GM12878 (cell line): ENCODE results near the gene STRBP. TPM values are rescaled to one million over a fixed set of nuclear protein-coding genes. Genes with fewer than 3 reads are reported as not detected.
A peak's percentile ranks its signal among the peaks of the same experiment; 100 is the strongest.

Source experiments
- ATAC-seq: fragments of 200-7000 bp; cut with Tn5 transposase; 3 replicates; pipeline ENCODE4 v1.9.1; 2020; ENCODE audit warnings: mild to moderate bottlenecking, moderate library complexity
- BruUV-seq: library from RNA; stranded (reverse); fragments of 400-500 nt; replicated peaks from 2 replicates; lab custom pipeline; 2021; lab: Mats Ljungman, UMichigan
- CTCF ChIA-PET: fragments of 300-600 bp; sonication (Branson Sonifier 250); formaldehyde crosslinking; extraction: SDS; loops from one replicate; lab custom pipeline; 2021; ENCODE audit warnings: inconsistent platforms; lab: Yijun Ruan, JAX
- POLR2A ChIA-PET: fragments of 350-600 bp; formaldehyde crosslinking; extraction: SDS; loops from one replicate; lab custom pipeline; 2021; ENCODE audit warnings: inconsistent platforms; lab: Charles Lee
- RAD21 ChIA-PET: fragments of 300-600 bp; sonication (Branson Sonifier 250); formaldehyde crosslinking; loops from one replicate; lab custom pipeline; 2023; ENCODE audit warnings: antibody characterized with exemption; ENCODE audit not compliant: unreplicated experiment; lab: Charles Lee
- SMC1A ChIA-PET: fragments of 300-600 bp; sonication (Branson Sonifier 250); formaldehyde crosslinking; loops from one replicate; lab custom pipeline; 2023; ENCODE audit not compliant: unreplicated experiment, uncharacterized antibody; lab: Charles Lee
- DNase-seq: peaks from one replicate; pipeline ENCODE4 v3.0.0-alpha.2; 2011; ENCODE audit warnings: low read depth, low spot score
- FAIRE-seq: peaks from 3 replicates; lab custom pipeline; 2011; peaks lifted over from hg19 to GRCh38; lab: Jason Lieb, UNC
- H2AFZ ChIP-seq: 2 replicates; pipeline ENCODE4 v1.6.0; 2011; ENCODE audit warnings: low read depth, low read length, control low read depth; ENCODE audit not compliant: control insufficient read depth
- H3K27ac ChIP-seq: 2 replicates; pipeline ENCODE4 v1.5.1; 2011; ENCODE audit warnings: control low read depth; ENCODE audit not compliant: control insufficient read depth, insufficient read depth
- H3K27me3 ChIP-seq, 2 experiments: replicated peaks in 1 of 2; 2 replicates each; pipeline versions ENCODE4 v1.6.0 to v1.6.1; 2011; ENCODE audit warnings: low read length in 1 of 2; ENCODE audit not compliant: control insufficient read depth in 2 of 2, insufficient read depth in 2 of 2
- H3K36me3 ChIP-seq, 2 experiments: 2 replicates each; pipeline ENCODE4 v1.5.1; 2011; ENCODE audit warnings: low read length in 1 of 2; ENCODE audit not compliant: control insufficient read depth in 2 of 2, insufficient read depth in 2 of 2
- H3K4me1 ChIP-seq: 2 replicates; pipeline ENCODE4 v1.6.1; 2011; ENCODE audit warnings: mild to moderate bottlenecking, low read length, moderate library complexity, mixed read lengths; ENCODE audit not compliant: control insufficient read depth, insufficient read depth
- H3K4me2 ChIP-seq: 2 replicates; pipeline ENCODE4 v1.6.0; 2011; ENCODE audit warnings: control low read depth; ENCODE audit not compliant: control insufficient read depth, insufficient read depth
- H3K4me3 ChIP-seq: fragments of 200-600 bp; sonication (generic); 2 replicates; pipeline ENCODE4 v1.5.1; 2016
- H3K79me2 ChIP-seq: 2 replicates; pipeline ENCODE4 v1.6.0; 2011; ENCODE audit warnings: low read length; ENCODE audit not compliant: control insufficient read depth, insufficient read depth
- H3K9ac ChIP-seq: 2 replicates; pipeline ENCODE4 v1.8.0; 2011; ENCODE audit warnings: low read length, control low read depth, mixed read lengths; ENCODE audit not compliant: control insufficient read depth, insufficient read depth
- H3K9me3 ChIP-seq: replicated peaks from 3 replicates; pipeline ENCODE4 v1.5.1; 2011; ENCODE audit warnings: mild to moderate bottlenecking, low read length; ENCODE audit not compliant: control insufficient read depth, insufficient read depth
- H4K20me1 ChIP-seq: 2 replicates; pipeline ENCODE4 v1.6.0; 2011; ENCODE audit not compliant: control insufficient read depth, insufficient read depth
- DPF2 ChIP-seq: fragments of 450-650 bp; IDR thresholded peaks from 2 replicates; pipeline ENCODE4 v1.6.1; 2017; ENCODE audit warnings: mild to moderate bottlenecking
- EP300 ChIP-seq, 2 experiments: fragments of 150-350 bp in 1 of 2; IDR thresholded peaks; 2 replicates each; pipeline ENCODE4 v1.6.1; 2011 to 2012; ENCODE audit warnings: low read depth in 2 of 2, low read length in 2 of 2, borderline replicate concordance in 1 of 2, improper control_type of control experiment in 1 of 2, inconsistent platforms in 1 of 2; ENCODE audit not compliant: control insufficient read depth in 1 of 2
- FOS ChIP-seq: IDR thresholded peaks from 3 replicates; pipeline ENCODE4 v1.6.1; 2011; ENCODE audit warnings: borderline replicate concordance; ENCODE audit not compliant: insufficient read length; ENCODE audit errors: extremely low read depth
- FOXK2 ChIP-seq: fragments of 450-650 bp; IDR thresholded peaks from 2 replicates; pipeline ENCODE4 v1.6.1; 2017; ENCODE audit warnings: mild to moderate bottlenecking, moderate library complexity
- IKZF2 ChIP-seq, 2 experiments: fragments of 450-650 bp; IDR thresholded peaks; 2 replicates each; pipeline ENCODE4 v1.6.1; 2017; ENCODE audit warnings: mild to moderate bottlenecking in 2 of 2, moderate library complexity in 2 of 2
- MYB ChIP-seq: fragments of 150-350 bp; IDR thresholded peaks from 2 replicates; pipeline ENCODE4 v1.6.1; 2014; ENCODE audit warnings: mild to moderate bottlenecking, low read depth, low read length, borderline replicate concordance
- POLR2A ChIP-seq: IDR thresholded peaks from 2 replicates; pipeline ENCODE4 v1.6.1; 2011; ENCODE audit warnings: low read depth, mild to moderate bottlenecking, low read length
- ZBTB40 ChIP-seq: fragments of 450-650 bp; IDR thresholded peaks from 2 replicates; pipeline ENCODE4 v1.6.1; 2016; ENCODE audit warnings: mild to moderate bottlenecking, moderate library complexity, borderline replicate concordance
- ZNF217 ChIP-seq: fragments of 450-650 bp; IDR thresholded peaks from 2 replicates; pipeline ENCODE4 v1.6.1; 2017; ENCODE audit warnings: antibody characterized with exemption, mild to moderate bottlenecking
- WGBS: methylation state at CpG from one replicate; pipeline ENCODE4 v1.1.6; 2016; ENCODE audit warnings: low lambda C conversion rate; ENCODE audit not compliant: insufficient replicate concordance, insufficient coverage; ENCODE audit errors: missing lambda C conversion rate; 5-methylcytosine and 5-hydroxymethylcytosine counted together
- in situ Hi-C: fragments of 300-500 bp; cut with MboI; formaldehyde crosslinking; loops from 9 replicates; pipeline ENCODE4 v1.14.3; 2018; ENCODE audit warnings: mixed read lengths
- intact Hi-C: fragments of 100-400 bp; cut with micrococcal nuclease; formaldehyde crosslinking; loops from one replicate; pipeline ENCODE4 v1.14.2; 2022; ENCODE audit not compliant: unreplicated experiment
- polyA plus RNA-seq, 11 experiments: library from polyadenylated mRNA; depleted of rRNA in 4 of 11; unstranded in 6 of 11; stranded (reverse) in 5 of 11; fragments of >200 nt; fragmentation: Nextera tagmentation in 4 of 11; fragmentation: Illumina TruSeq in 1 of 11; extraction: Ambion mirVana in 4 of 11; extraction: Trizol in 1 of 11; gene quantifications; 1 replicate in 1 of 11; 2 replicates in 10 of 11; pipeline versions ENCODE4 v1.2.1 to v1.2.3, GENCODE V29; 2011 to 2016; ENCODE audit warnings: inconsistent platforms in 2 of 11, missing spikeins in 2 of 11, low read depth in 1 of 11
- total RNA-seq, 4 experiments: library from RNA; depleted of rRNA in 3 of 4; stranded (reverse); fragments of >200 nt in 3 of 4; fragmentation: Illumina TruSeq in 1 of 4; extraction: Trizol in 1 of 4; gene quantifications; 2 replicates each; pipeline versions ENCODE4 v1.2.1 to v1.2.3, GENCODE V29; 2013 to 2021

The STRBP gene
- total and polyA plus RNA-seq, 10 of the 15 experiments (the other 5 are each of a cell fraction or from before 2014, with no cell fraction given) = 31.0 to 96.8 (median 71.4) TPM

- peaks cover 4% of the 10 kb centered on the region; the same call in 2 of the 3 replicates for H3K9me3 ChIP-seq
- peak; percentile 38; the same call in 1 of the 3 replicates for ATAC-seq
- H3K4me1 ChIP-seq = no peaks in the 10 kb centered on the region
- no peaks in the 10 kb centered on the region for H3K79me2 ChIP-seq
- ChIA-PET CTCF (interaction anchor here (0.7 kb wide), 1 partner anchor 152 kb away, joined by 3 read pairs; no protein-coding TSS in a partner anchor), POLR2A (no interaction called here), SMC1A (interaction anchor here (0.5 to 1.6 kb wide), 7 partner anchors 9 to 162 kb away, joined by 3 to 10 read pairs (median 3); no protein-coding TSS in a partner anchor), RAD21 (interaction anchor here (1.3 to 1.5 kb wide), 2 partner anchors 19 to 57 kb away, joined by 4 read pairs; no protein-coding TSS in a partner anchor)
- no TSS peak for BruUV-seq
- WGBS = 35% methylated on average over 10 of the region's 10 CpGs
- no peak for DNase-seq
- H3K4me2 ChIP-seq = no peak overlapping the region
- peak overlapping the region; percentile 21; the same call in 1 of the 2 replicates for H2AFZ ChIP-seq
- intact Hi-C loops (no loop called here), in situ Hi-C loops (no loop called here)
- H3K36me3 ChIP-seq = no peaks in the 10 kb centered on the region
- H4K20me1 ChIP-seq = no peaks in the 10 kb centered on the region
- no peaks in the 10 kb centered on the region for H3K27me3 ChIP-seq
- no peak overlapping the region for H3K9ac ChIP-seq
- no peak overlapping the region for H3K27ac ChIP-seq
- no peak for FAIRE-seq
- no peak overlapping the region for H3K4me3 ChIP-seq
- TF ChIP-seq ZNF217 (no peak), IKZF2 (IDR thresholded peaks at IDR 0.05) (0 out of 4 replicates have a peak, but pooled peaks of 1 of the 2 experiments have one; percentile 14)
Observed at GRCh38 chr9:123282362-123283047, 14.1 kb upstream of the STRBP start.

GRCh38 chr9:123281659-123282350 lies 13.4 kb upstream of the STRBP start:
- 65% methylated on average over 9 of the region's 9 CpGs for WGBS
- Histone ChIP-seq H3K36me3 (no peaks in the 10 kb centered on the region), H3K27me3 (no peaks in the 10 kb centered on the region), H2AFZ (no peak overlapping the region), H3K4me2 (no peak overlapping the region), H3K4me1 (no peaks in the 10 kb centered on the region), H3K79me2 (no peaks in the 10 kb centered on the region), H3K9me3 (peaks cover 4% of the 10 kb centered on the region; the same call in 2 of the 3 replicates), H3K4me3 (no peak overlapping the region), H3K27ac (no peak overlapping the region), H4K20me1 (no peaks in the 10 kb centered on the region), H3K9ac (no peak overlapping the region)
- SMC1A ChIA-PET = interaction anchor here (0.7 to 1.6 kb wide), 8 partner anchors 9 to 188 kb away, joined by 3 to 10 read pairs (median 3); no protein-coding TSS in a partner anchor
- POLR2A ChIA-PET = no interaction called here
- ATAC-seq (no peak), DNase-seq (no peak), FAIRE-seq (no peak)
- CTCF ChIA-PET = interaction anchor here (0.6 to 0.7 kb wide), 2 partner anchors 152 to 693 kb away, joined by 3 read pairs; no protein-coding TSS in a partner anchor
- in situ Hi-C loops = no loop called here
- intact Hi-C loops = no loop called here
- no TSS peak for BruUV-seq
- RAD21 ChIA-PET = interaction anchor here (1.0 to 1.5 kb wide), 4 partner anchors 18 to 58 kb away, joined by 3 to 4 read pairs (median 4); no protein-coding TSS in a partner anchor
- TF ChIP-seq FOS (no peak), MYB (no peak), DPF2 (no peak), ZBTB40 (no peak), POLR2A (no peak), FOXK2 (no peak), EP300 (IDR thresholded peaks at IDR 0.05; ENCODE audit: borderline replicate concordance in 1 of 2, control insufficient read depth in 1 of 2, low read depth in 2 of 2, low read length in 2 of 2) (no peak)
